Activated gamma-delta T cell (primary cell): ENCODE measurements around the gene FEN1.
A peak's percentile ranks its signal among the peaks of the same experiment; 100 is the strongest.

Source experiments
- DNase-seq: peaks from one replicate; lab custom pipeline; 2025; lab: John Stamatoyannopoulos, UW
- total RNA-seq, 2 donors: gene quantifications; one replicate each; lab custom pipeline; 2026; lab: John Stamatoyannopoulos, UW

Gene FEN1
- total RNA-seq, result 16.1 to 17.3 reads per million in 2 donors

- peak; percentile 74 for DNase-seq
Measured at GRCh38 chr11:61792310-61793082, at the start of gene FEN1, which contains the start of gene TMEM258. Gene FEN1 (plus strand): TSS chr11:61792911. CDS start chr11:61795362, 2,451 bp downstream. Gene TMEM258 (minus strand): TSS chr11:61792599. CDS start chr11:61792558, 41 bp downstream.

- DNase-seq, result no peak
Measured at GRCh38 chr11:61743486-61744095, 49.1 kb upstream of the FEN1 start.

- no peak for DNase-seq
Measured at GRCh38 chr11:61744181-61744580, 48.5 kb upstream of the FEN1 start.

GRCh38 chr11:61744609-61745156 lies 48.0 kb upstream of the FEN1 start:
- no peak for DNase-seq

- DNase-seq, result no peak
Measured at GRCh38 chr11:61745781-61746441, 46.8 kb upstream of the FEN1 start.

GRCh38 chr11:61746442-61747191 lies 46.1 kb upstream of the FEN1 start:
- DNase-seq, result no peak

- no peak for DNase-seq
Measured at GRCh38 chr11:61747192-61747966, 45.3 kb upstream of the FEN1 start.

GRCh38 chr11:61747967-61748285 lies 44.8 kb upstream of the FEN1 start:
- DNase-seq, result no peak

GRCh38 chr11:61749591-61750217 lies 43.0 kb upstream of the FEN1 start:
- no peak for DNase-seq

GRCh38 chr11:61750631-61751273 lies 42.0 kb upstream of the FEN1 start:
- DNase-seq, result no peak

GRCh38 chr11:61751384-61751783 lies 41.3 kb upstream of the FEN1 start:
- no peak for DNase-seq

GRCh38 chr11:61752117-61752924 lies 40.4 kb upstream of the FEN1 start, which contains the start of gene MYRF:
Gene MYRF (plus strand): TSS chr11:61752636. CDS start chr11:61752745, 109 bp downstream.
- peak; percentile 57 for DNase-seq

GRCh38 chr11:61752925-61753521 lies 39.7 kb upstream of the FEN1 start:
- no peak for DNase-seq

- DNase-seq, result no peak
Measured at GRCh38 chr11:61753672-61754071, 39.0 kb upstream of the FEN1 start.

- no peak for DNase-seq
Measured at GRCh38 chr11:61754534-61755482, 37.9 kb upstream of the FEN1 start.

- DNase-seq, result no peak
Measured at GRCh38 chr11:61756147-61756451, 36.6 kb upstream of the FEN1 start.

GRCh38 chr11:61756452-61757212 lies 36.1 kb upstream of the FEN1 start:
- no peak for DNase-seq
